Esophagus muscularis mucosa (tissue), 4 donors: ENCODE measurements around the gene CCDC87.

Experiments used
- EP300 ChIP-seq: sonication (generic); formaldehyde crosslinking; IDR thresholded peaks from one replicate; pipeline ENCODE4 v1.6.1; 2017; ENCODE audit warnings: antibody characterized with exemption
- POLR2A ChIP-seq: fragments of 450-650 bp; IDR thresholded peaks from one replicate; pipeline ENCODE4 v1.6.1; 2017; ENCODE audit warnings: antibody characterized with exemption, moderate library complexity, mild to moderate bottlenecking, low read depth
- POLR2AphosphoS5 ChIP-seq, 2 donors: sonication (generic); formaldehyde crosslinking; IDR thresholded peaks; one replicate each; pipeline ENCODE4 v1.6.1; 2017; ENCODE audit warnings: antibody characterized with exemption in 2 of 2
- TF ChIP-seq, protein P1 (sequence below), 3 experiments: fragments of 200-600 bp in 2 of 3; fragments of 450-650 bp in 1 of 3; sonication (generic) in 2 of 3; IDR thresholded peaks; one replicate each; pipeline ENCODE4 v1.5.1; 2017 to 2019; ENCODE audit warnings: antibody characterized with exemption in 3 of 3, mild to moderate bottlenecking in 2 of 3, moderate library complexity in 1 of 3

DNA sequence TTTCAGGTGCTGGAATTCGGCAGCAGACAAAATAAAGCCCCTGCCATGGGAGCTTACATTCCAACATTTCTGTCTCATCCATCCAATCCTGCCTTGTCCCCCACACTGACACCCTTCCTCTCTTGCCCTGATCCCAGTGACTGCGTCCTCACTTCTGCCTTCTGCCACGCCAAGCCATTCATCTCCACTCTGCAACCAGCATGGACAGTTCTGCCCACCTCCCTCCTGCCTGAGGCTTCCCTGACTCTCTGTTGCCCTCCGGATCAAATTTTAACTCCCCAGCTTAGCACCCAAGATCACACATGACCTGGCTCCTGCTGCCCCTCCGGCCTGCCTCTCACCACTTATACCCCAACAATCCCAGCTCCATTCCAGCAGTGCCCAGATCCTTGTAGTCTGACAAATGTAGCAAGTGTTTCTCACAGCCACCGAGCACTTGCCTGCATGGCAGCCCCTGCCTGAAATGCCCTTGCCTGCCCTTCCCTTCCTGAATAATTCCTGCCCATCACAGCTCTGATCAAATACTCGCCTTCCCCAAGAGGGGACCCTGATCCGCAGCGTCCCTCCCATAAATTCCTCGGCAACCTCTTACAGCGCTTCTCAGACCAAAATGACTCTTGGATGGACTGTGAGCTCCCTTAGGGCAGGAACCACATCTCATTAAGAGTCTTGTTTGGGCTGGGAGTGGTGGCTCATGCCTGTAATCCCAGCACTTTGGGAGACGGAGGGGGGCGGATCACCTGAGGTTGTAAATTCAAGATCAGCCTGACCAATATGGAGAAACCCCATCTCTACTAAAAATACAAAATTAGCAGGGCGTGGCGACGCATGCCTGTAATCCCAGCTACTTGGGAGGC, 43.9 kb downstream of the CCDC87 start:
- TF ChIP-seq, protein P1, sequence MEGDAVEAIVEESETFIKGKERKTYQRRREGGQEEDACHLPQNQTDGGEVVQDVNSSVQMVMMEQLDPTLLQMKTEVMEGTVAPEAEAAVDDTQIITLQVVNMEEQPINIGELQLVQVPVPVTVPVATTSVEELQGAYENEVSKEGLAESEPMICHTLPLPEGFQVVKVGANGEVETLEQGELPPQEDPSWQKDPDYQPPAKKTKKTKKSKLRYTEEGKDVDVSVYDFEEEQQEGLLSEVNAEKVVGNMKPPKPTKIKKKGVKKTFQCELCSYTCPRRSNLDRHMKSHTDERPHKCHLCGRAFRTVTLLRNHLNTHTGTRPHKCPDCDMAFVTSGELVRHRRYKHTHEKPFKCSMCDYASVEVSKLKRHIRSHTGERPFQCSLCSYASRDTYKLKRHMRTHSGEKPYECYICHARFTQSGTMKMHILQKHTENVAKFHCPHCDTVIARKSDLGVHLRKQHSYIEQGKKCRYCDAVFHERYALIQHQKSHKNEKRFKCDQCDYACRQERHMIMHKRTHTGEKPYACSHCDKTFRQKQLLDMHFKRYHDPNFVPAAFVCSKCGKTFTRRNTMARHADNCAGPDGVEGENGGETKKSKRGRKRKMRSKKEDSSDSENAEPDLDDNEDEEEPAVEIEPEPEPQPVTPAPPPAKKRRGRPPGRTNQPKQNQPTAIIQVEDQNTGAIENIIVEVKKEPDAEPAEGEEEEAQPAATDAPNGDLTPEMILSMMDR (IDR thresholded peaks at IDR 0.05): no peak
- TF ChIP-seq POLR2A: no peak
- no peak for TF ChIP-seq EP300
- no peak for TF ChIP-seq POLR2AphosphoS5 (IDR thresholded peaks at IDR 0.05)
